Upper lobe of left lung (tissue), 6 donors: ENCODE data around the gene MT4. TPM values are rescaled to one million over a fixed set of nuclear protein-coding genes. Genes with fewer than 3 reads are reported as not detected.
A peak's percentile ranks its signal among the peaks of the same experiment; 100 is the strongest.

Source experiments
- ATAC-seq, 2 donors: fragments of 200-7000 bp; cut with Tn5 transposase; one replicate each; pipeline ENCODE4 v1.9.1; 2022; ENCODE audit warnings: mild to moderate bottlenecking in 2 of 2, moderate library complexity in 2 of 2; ENCODE audit not compliant: low FRiP score in 2 of 2
- DNase-seq, 2 donors: peaks; one replicate each; pipeline ENCODE4 v3.0.0-alpha.2; 2019 to 2020
- H3K27ac ChIP-seq, 4 donors: fragments of 200-600 bp; sonication (generic); one replicate each; pipeline ENCODE4 v1.5.1; 2016 to 2019
- H3K27me3 ChIP-seq, 4 donors: fragments of 200-600 bp; sonication (generic); one replicate each; pipeline ENCODE4 v1.5.1; 2017 to 2019
- H3K36me3 ChIP-seq, 4 donors: fragments of 200-600 bp; sonication (generic); one replicate each; pipeline ENCODE4 v1.5.1; 2016 to 2019
- H3K4me1 ChIP-seq, 4 donors: fragments of 200-600 bp; sonication (generic); one replicate each; pipeline ENCODE4 v1.5.1; 2018 to 2019
- H3K4me3 ChIP-seq, 4 donors: fragments of 200-600 bp; sonication (generic); one replicate each; pipeline ENCODE4 v1.5.1; 2017 to 2019; ENCODE audit warnings: mild to moderate bottlenecking in 2 of 4, moderate library complexity in 1 of 4
- H3K9me3 ChIP-seq, 4 donors: fragments of 200-600 bp; sonication (generic); one replicate each; pipeline ENCODE4 v1.5.1; 2018 to 2019
- CTCF ChIP-seq, 6 experiments: fragments of 450-650 bp in 4 of 6; fragments of 200-600 bp in 2 of 6; sonication (generic) in 2 of 6; IDR thresholded peaks; one replicate each; pipeline ENCODE4 v1.5.1; 2016 to 2019; ENCODE audit warnings: antibody characterized with exemption in 6 of 6
- EP300 ChIP-seq, 4 donors: sonication (generic); formaldehyde crosslinking; IDR thresholded peaks; one replicate each; pipeline ENCODE4 v1.5.1; 2017; ENCODE audit warnings: antibody characterized with exemption in 4 of 4, control low read depth in 2 of 4
- POLR2A ChIP-seq, 4 donors: fragments of 450-650 bp; IDR thresholded peaks; one replicate each; pipeline ENCODE4 v1.5.1; 2016 to 2017; ENCODE audit warnings: antibody characterized with exemption in 4 of 4, mild to moderate bottlenecking in 2 of 4
- POLR2AphosphoS5 ChIP-seq, 2 donors: sonication (generic); formaldehyde crosslinking; IDR thresholded peaks; one replicate each; pipeline ENCODE4 v1.5.1; 2017; ENCODE audit warnings: antibody characterized with exemption in 2 of 2
- WGBS, 2 donors: methylation state at CpG; one replicate each; pipeline ENCODE4 v1.1.5; 2017 to 2018; 5-methylcytosine and 5-hydroxymethylcytosine counted together
- total RNA-seq, 6 donors: library from RNA; depleted of rRNA in 4 of 6; stranded (reverse); fragments of >200 nt in 4 of 6; gene quantifications; one replicate each; pipeline versions ENCODE4 v1.1.0 to v1.2.1, GENCODE V29; 2016 to 2021
- donor health status: DM: no; HTN: no; CAD: no; lungs with moderate emphysema.
- donor health status: DM: no; HTN: yes; CAD: no; lungs with severe emphysema.

The MT4 gene
- total RNA-seq, 6 donors from 2014 or later, result not detected

GRCh38 chr16:56589141-56590039 is 24.5 kb downstream of the MT4 start, which contains the start of gene MT3:
Gene MT3, plus strand, starts transcription at chr16:56589528. Its CDS starts 63 bp downstream, at chr16:56589591.
- ATAC-seq (peak in 1 of 2 donors; percentile 37), DNase-seq (peak in 1 of 2 donors; percentile 84)
- Histone ChIP-seq H3K27ac (no peak within 1 kb of the TSS), H3K4me1 (peaks cover 10 to 12% (median 10%) of the 10 kb centered on the region in 4 donors), H3K27me3 (peaks cover 2 to 13% (median 8%) of the 10 kb centered on the region in 4 donors), H3K36me3 (no peaks in the 10 kb centered on the region), H3K9me3 (no peaks in the 10 kb centered on the region), H3K4me3 (peak within 1 kb of the TSS in 3 of 4 donors; percentile 31 to 46 (median 38))
- WGBS, 2 donors, result 7 to 17% methylated on average over 11 to 63 of the region's 87 CpGs
- TF ChIP-seq POLR2AphosphoS5 (IDR thresholded peaks at IDR 0.05), result no peak
- no peak for TF ChIP-seq POLR2A (IDR thresholded peaks at IDR 0.05)
- no peak for TF ChIP-seq EP300 (IDR thresholded peaks at IDR 0.05)
- TF ChIP-seq CTCF (IDR thresholded peaks at IDR 0.05), result no peak

DNA sequence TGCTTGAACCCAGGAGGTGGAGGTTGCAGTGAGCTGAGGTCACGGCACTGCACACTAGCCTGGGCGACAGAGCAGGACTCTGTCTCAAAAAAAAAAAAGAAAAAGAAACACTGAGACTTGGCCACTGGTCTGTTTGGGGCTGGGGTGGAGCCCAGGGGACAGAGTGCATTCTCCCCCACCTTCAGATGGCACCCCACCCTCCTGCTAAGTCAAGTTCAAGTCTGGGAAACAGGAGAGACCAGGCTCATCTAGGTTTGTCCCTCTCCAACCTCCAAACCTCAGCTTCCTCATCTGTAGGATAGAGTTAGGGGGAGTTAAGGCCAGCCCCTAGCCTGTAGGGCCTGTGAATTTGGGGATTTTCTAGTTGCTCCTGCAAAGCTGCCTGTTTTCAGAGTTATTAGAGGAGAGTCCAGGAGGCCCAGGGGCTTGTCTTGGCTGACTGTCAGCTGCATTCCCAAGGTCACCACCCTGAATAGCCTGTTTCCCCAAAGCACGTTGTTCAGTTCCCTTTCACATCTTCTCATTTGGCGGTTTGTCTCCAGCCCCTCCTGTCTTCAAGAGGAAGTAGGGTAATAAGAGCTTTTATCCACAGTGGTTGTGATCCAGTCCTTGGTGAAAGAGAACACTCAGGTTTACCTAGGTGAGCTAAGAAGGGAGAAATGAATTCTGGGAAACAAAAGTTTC is 26.6 kb downstream of the MT4 start:
- 51 to 62% methylated on average over 4 of the region's 4 CpGs for WGBS, 2 donors

DNA sequence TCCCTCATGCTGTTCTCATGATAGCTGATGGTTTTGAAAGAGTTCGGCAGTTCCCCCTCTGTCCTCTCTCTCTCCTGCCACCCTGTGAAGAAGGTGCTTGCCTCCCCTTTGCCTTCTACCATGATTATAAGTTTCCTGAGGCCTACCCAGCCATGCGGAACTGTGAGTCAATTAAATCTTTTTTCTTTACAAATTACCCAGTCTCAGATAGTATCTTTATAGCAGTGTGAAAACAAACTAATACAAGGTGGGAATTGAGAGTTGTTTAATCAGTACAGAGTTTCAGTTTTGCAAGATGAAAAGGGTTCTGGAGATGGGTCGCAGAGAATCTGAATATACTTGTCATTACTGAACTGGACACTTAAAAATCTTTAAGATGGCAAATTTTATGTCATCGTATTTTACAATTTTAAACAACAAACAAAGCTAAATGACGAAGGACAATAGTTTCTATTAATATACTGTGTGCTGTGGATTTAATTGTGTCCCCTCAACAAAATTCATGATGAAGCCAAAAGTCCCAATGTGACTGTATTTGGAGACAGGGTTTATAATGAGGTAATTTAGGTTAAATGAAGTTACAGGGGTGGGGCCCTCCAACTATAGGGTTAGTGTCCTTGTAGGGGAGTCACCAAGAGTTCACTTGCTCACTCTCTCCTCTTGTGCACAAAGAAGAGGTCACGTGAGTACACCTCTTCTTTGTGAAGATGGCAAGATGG is 28.9 kb downstream of the MT4 start:
- peaks cover 2 to 13% (median 8%) of the 10 kb centered on the region in 4 donors for H3K27me3 ChIP-seq
- no peak for TF ChIP-seq CTCF (IDR thresholded peaks at IDR 0.05)
- TF ChIP-seq POLR2AphosphoS5 (IDR thresholded peaks at IDR 0.05), result no peak
- no peak for TF ChIP-seq EP300 (IDR thresholded peaks at IDR 0.05)
- no peak for TF ChIP-seq POLR2A (IDR thresholded peaks at IDR 0.05)
- H3K4me3 ChIP-seq, result no peak overlapping the region
- peaks cover 10 to 12% (median 10%) of the 10 kb centered on the region in 4 donors for H3K4me1 ChIP-seq
- no peak for DNase-seq
- H3K27ac ChIP-seq, result no peak overlapping the region
- H3K9me3 ChIP-seq, result no peaks in the 10 kb centered on the region
- H3K36me3 ChIP-seq, result no peaks in the 10 kb centered on the region
- ATAC-seq, result no peak
- 76 to 79% methylated on average over 6 of the region's 6 CpGs for WGBS, 2 donors

More for the DNA sequence above, 26.6 kb downstream of the MT4 start:
- H3K9me3 ChIP-seq, result no peaks in the 10 kb centered on the region
- no peaks in the 10 kb centered on the region for H3K36me3 ChIP-seq
- H3K4me3 ChIP-seq, result no peak overlapping the region
- H3K27ac ChIP-seq, result no peak overlapping the region
- peaks cover 2 to 13% (median 8%) of the 10 kb centered on the region in 4 donors for H3K27me3 ChIP-seq
- no peak for DNase-seq
- H3K4me1 ChIP-seq, result peaks cover 10 to 12% (median 10%) of the 10 kb centered on the region in 4 donors
- TF ChIP-seq POLR2AphosphoS5 (IDR thresholded peaks at IDR 0.05) (no peak), CTCF (IDR thresholded peaks at IDR 0.05) (no peak), EP300 (IDR thresholded peaks at IDR 0.05) (no peak), POLR2A (IDR thresholded peaks at IDR 0.05) (no peak)
- no peak for ATAC-seq

DNA sequence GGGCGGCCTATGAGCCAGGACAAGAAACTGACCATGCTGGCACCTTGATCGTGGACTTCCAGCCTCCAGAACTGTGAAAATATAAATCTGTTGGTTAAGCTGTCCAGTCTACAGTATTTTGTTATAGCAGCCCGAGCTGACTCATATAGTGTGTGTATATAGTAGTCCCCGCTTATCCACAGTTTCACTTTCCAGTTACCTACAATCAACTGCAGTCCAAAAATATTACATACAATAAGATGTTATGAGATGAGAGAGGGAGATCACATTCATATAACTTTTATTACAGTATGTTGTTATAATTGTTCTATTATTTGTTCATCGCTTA is 29.4 kb downstream of the MT4 start:
- H3K4me1 ChIP-seq, result peaks cover 5 to 7% (median 6%) of the 10 kb centered on the region in 4 donors
- no peak overlapping the region for H3K27ac ChIP-seq
- no peak overlapping the region for H3K4me3 ChIP-seq
- peaks cover 0 to 9% (median 4%) of the 10 kb centered on the region in 4 donors for H3K27me3 ChIP-seq
- no peaks in the 10 kb centered on the region for H3K36me3 ChIP-seq
- TF ChIP-seq CTCF (IDR thresholded peaks at IDR 0.05) (no peak), POLR2A (IDR thresholded peaks at IDR 0.05) (no peak), EP300 (IDR thresholded peaks at IDR 0.05) (no peak), POLR2AphosphoS5 (IDR thresholded peaks at IDR 0.05) (no peak)
- DNase-seq (no peak), ATAC-seq (no peak)
- WGBS, 2 donors, result 79 to 93% methylated on average over 5 of the region's 5 CpGs
- H3K9me3 ChIP-seq, result no peaks in the 10 kb centered on the region
